ENCODE results near the gene PSMG3.

DNA sequence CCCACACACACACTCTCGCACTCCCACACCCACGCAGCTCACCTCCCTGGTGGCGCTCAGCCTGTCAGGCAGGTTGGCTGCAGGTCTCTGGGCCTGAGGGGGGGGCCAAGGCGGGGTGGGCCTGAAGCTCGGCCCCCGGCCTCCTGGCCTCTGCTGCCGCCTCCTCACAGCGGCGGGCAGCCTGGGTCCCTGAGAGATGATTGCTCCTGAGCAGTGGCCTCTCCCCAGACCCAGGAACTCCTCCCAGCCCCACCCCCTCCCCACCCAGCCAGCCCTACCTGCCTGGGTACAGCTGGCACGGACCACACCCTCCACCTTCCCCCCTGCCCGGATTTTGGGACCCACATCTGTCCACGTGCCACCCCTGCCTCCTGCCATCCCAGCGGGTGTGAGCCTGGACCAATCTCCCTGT, 9.2 kb downstream of the PSMG3 start:
- TF ChIP-seq, protein P1, sequence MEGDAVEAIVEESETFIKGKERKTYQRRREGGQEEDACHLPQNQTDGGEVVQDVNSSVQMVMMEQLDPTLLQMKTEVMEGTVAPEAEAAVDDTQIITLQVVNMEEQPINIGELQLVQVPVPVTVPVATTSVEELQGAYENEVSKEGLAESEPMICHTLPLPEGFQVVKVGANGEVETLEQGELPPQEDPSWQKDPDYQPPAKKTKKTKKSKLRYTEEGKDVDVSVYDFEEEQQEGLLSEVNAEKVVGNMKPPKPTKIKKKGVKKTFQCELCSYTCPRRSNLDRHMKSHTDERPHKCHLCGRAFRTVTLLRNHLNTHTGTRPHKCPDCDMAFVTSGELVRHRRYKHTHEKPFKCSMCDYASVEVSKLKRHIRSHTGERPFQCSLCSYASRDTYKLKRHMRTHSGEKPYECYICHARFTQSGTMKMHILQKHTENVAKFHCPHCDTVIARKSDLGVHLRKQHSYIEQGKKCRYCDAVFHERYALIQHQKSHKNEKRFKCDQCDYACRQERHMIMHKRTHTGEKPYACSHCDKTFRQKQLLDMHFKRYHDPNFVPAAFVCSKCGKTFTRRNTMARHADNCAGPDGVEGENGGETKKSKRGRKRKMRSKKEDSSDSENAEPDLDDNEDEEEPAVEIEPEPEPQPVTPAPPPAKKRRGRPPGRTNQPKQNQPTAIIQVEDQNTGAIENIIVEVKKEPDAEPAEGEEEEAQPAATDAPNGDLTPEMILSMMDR (IDR thresholded peaks at IDR 0.05): no peak
- TF ChIP-seq POLR2A (IDR thresholded peaks at IDR 0.05): no peak

Measured in testis (tissue), 2 donors.